Upper lobe of left lung (tissue), 4 donors: Measurements from ENCODE around the gene PNMT.

Source experiments
- EP300 ChIP-seq, 4 donors: sonication (generic); formaldehyde crosslinking; IDR thresholded peaks; one replicate each; pipeline ENCODE4 v1.5.1; 2017; ENCODE audit warnings: antibody characterized with exemption in 4 of 4, control low read depth in 2 of 4
- POLR2A ChIP-seq, 4 donors: fragments of 450-650 bp; IDR thresholded peaks; one replicate each; pipeline ENCODE4 v1.5.1; 2016 to 2017; ENCODE audit warnings: antibody characterized with exemption in 4 of 4, mild to moderate bottlenecking in 2 of 4

DNA sequence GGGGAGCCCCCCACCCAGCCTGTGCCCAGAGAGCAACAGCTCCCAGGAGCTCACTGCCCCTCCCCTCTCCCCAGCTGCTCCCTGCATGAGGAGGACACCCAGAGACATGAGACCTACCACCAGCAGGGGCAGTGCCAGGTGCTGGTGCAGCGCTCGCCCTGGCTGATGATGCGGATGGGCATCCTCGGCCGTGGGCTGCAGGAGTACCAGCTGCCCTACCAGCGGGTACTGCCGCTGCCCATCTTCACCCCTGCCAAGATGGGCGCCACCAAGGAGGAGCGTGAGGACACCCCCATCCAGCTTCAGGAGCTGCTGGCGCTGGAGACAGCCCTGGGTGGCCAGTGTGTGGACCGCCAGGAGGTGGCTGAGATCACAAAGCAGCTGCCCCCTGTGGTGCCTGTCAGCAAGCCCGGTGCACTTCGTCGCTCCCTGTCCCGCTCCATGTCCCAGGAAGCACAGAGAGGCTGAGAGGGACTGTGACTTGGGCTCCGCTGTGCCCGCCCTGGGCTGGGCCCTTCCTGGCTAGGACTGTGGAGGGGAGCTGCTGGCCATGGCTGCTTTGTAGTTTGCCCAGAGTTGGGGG, 2.5 kb upstream of the PNMT start:
- TF ChIP-seq POLR2A (IDR thresholded peaks at IDR 0.05) (no peak), EP300 (IDR thresholded peaks at IDR 0.05) (no peak)
